22Rv1 (cell line): ENCODE data around the gene PTH2.

Experiments
- H3K27ac ChIP-seq: fragments of 450-650 bp; 2 replicates; pipeline ENCODE4 v1.5.1; 2017
- ZFX ChIP-seq: fragments of 450-650 bp; IDR thresholded peaks from 2 replicates; pipeline ENCODE4 v1.6.1; 2017; ENCODE audit warnings: antibody characterized with exemption, borderline replicate concordance
- TF ChIP-seq, protein P1 (sequence below): fragments of 450-650 bp; IDR thresholded peaks from 2 replicates; pipeline ENCODE4 v1.5.1; 2017; ENCODE audit warnings: mild to moderate bottlenecking

Gene PTH2

DNA sequence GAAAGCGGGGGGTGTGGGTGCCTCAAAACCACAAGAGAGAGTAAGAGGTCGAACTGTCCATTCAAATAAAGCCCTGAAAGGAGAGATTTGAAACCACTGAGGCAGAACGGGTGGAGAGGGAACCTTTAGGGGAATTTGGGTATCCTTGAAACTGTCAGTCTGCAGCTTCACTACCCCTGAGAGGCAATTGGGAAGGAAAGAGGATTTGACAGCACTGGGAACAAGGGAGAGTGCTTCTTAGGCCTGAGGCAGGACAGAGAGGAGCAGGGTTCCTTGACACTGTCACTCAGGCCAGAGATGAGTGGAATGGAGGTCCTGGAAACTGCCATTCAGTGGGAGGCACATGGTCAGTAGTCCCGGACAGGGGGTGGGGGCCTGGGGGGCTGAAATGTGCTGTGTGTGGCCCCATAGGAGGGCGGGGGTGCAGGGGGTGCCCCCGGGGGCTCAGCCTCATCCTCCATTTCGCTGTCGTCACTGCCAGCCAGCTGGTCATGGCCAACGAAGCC lies 7.0 kb upstream of the PTH2 start:
- TF ChIP-seq ZFX, result no peak
- TF ChIP-seq, protein P1, sequence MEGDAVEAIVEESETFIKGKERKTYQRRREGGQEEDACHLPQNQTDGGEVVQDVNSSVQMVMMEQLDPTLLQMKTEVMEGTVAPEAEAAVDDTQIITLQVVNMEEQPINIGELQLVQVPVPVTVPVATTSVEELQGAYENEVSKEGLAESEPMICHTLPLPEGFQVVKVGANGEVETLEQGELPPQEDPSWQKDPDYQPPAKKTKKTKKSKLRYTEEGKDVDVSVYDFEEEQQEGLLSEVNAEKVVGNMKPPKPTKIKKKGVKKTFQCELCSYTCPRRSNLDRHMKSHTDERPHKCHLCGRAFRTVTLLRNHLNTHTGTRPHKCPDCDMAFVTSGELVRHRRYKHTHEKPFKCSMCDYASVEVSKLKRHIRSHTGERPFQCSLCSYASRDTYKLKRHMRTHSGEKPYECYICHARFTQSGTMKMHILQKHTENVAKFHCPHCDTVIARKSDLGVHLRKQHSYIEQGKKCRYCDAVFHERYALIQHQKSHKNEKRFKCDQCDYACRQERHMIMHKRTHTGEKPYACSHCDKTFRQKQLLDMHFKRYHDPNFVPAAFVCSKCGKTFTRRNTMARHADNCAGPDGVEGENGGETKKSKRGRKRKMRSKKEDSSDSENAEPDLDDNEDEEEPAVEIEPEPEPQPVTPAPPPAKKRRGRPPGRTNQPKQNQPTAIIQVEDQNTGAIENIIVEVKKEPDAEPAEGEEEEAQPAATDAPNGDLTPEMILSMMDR, result no peak
- H3K27ac ChIP-seq, result peak overlapping the region; percentile 33

- TF ChIP-seq ZFX, result no peak
- TF ChIP-seq, protein P1, result no peak
- peak overlapping the region; percentile 85 for H3K27ac ChIP-seq
Observed at GRCh38 chr19:49428547-49429451, 5.6 kb upstream of the PTH2 start.

DNA sequence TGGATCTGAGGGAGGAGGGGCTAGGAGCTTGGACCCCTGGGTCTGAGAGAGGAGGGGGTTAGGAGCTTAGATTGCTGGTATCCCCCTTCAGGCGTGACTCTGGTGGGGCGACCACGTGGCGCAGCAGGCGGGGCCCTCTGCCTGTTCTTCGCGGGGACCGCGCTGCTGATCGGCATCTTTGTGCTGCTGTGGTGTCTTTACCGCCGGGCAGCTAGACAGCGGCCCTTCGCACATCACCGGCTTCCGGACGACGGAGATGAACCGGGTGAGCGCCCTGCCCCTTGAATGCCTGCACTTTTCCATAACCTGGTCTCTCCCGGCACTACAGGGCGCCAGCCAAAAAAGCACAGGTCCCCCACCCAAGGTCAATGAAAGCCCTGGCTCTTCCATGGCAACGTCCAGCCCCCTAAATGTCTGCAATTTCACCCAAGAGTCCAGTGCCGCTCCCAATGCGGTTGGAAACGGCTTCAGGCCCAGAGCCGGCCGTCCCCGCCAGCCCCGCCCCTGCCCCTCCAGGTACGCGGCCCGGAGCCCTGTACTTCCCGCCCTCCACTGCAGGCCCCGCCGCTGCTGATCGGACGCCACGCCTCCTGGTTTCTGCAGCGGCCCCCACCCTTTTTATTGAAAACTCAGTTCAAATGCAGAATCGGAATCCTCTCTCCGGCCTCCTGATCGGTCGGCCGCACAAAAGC lies 4.8 kb upstream of the PTH2 start:
- TF ChIP-seq, protein P1, result no peak
- no peak for TF ChIP-seq ZFX
- H3K27ac ChIP-seq, result peak overlapping the region; percentile 85

GRCh38 chr19:49427339-49427738 lies 4.1 kb upstream of the PTH2 start:
- no peak for TF ChIP-seq ZFX
- TF ChIP-seq, protein P1, result no peak
- H3K27ac ChIP-seq, result peak overlapping the region; percentile 85

GRCh38 chr19:49425922-49426592 lies 2.8 kb upstream of the PTH2 start:
- TF ChIP-seq, protein P1, result no peak
- TF ChIP-seq ZFX, result no peak
- peak overlapping the region; percentile 85 for H3K27ac ChIP-seq

DNA sequence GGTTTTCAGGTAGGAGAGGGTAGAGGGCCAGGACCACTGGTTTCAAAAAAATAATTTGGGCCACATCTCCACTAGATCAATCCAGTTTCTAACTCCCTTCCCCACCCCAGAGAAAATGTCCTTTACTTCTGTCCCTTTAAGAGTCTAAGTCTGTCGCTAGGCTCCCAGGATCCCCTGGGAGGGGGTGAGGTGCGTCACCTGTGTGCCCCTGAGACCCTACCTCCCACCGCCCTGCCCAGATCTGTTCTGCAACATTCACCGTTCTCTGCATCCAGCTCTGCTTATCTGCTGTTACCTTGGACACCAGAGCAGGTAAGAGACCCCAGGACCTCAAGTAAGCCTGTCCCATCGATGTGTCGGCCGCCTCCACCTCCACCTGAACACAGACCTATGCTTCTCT lies 1.9 kb upstream of the PTH2 start, which contains the start of gene GFY:
Gene GFY, plus strand, starts transcription at position 211 of the 400 bp plus-strand sequence. CDS start 1,043 bp downstream, outside the sequence.
- no peak for TF ChIP-seq ZFX
- TF ChIP-seq, protein P1, result no peak
- peak within 1 kb of the TSS; percentile 85 for H3K27ac ChIP-seq
